HEK293 (cell line): Measurements from ENCODE around the gene PTX4.

Source experiments
- CTCF ChIA-PET: fragments of 350-600 bp; formaldehyde crosslinking; extraction: SDS; loops from one replicate; lab custom pipeline; 2021; ENCODE audit warnings: antibody characterized with exemption; lab: Yijun Ruan, JAX
- POLR2A ChIA-PET: fragments of 300-600 bp; formaldehyde crosslinking; extraction: SDS; loops from one replicate; lab custom pipeline; 2020; ENCODE audit warnings: antibody characterized with exemption, inconsistent platforms; lab: Yijun Ruan, JAX
- H3K27ac ChIP-seq: fragments of 200-500 bp; sonication (Bioruptor generic); 2 replicates; pipeline ENCODE4 v1.5.1; 2014; ENCODE audit warnings: low read depth, low read length, control low read depth, inconsistent platforms; ENCODE audit errors: extremely low read depth
- H3K36me3 ChIP-seq, 2 experiments: fragments of 200-500 bp in 1 of 2; sonication (Bioruptor generic) in 1 of 2; 1 replicate in 1 of 2; 2 replicates in 1 of 2; pipeline ENCODE4 v1.5.1; 2014 to 2017; ENCODE audit warnings: inconsistent platforms in 2 of 2, low read length in 2 of 2; ENCODE audit not compliant: control insufficient read depth in 2 of 2, insufficient read depth in 1 of 2
- H3K4me1 ChIP-seq: fragments of 200-500 bp; sonication (Bioruptor generic); 2 replicates; pipeline ENCODE4 v1.5.1; 2014; ENCODE audit warnings: mild to moderate bottlenecking, low read length, inconsistent platforms; ENCODE audit not compliant: control insufficient read depth, insufficient read depth
- H3K4me3 ChIP-seq: 2 replicates; pipeline ENCODE4 v1.5.1; 2011; ENCODE audit warnings: low read depth, mild to moderate bottlenecking, control low read depth, low read length, moderate library complexity
- H3K9me3 ChIP-seq: fragments of 200-500 bp; sonication (Bioruptor generic); 2 replicates; pipeline ENCODE4 v1.5.1; 2014; ENCODE audit warnings: low read depth, low read length, inconsistent platforms; ENCODE audit not compliant: control insufficient read depth, insufficient read depth
- EGR2 ChIP-seq: fragments of 450-650 bp; formaldehyde crosslinking; IDR thresholded peaks from 2 replicates; pipeline ENCODE4 v1.5.1; 2016; ENCODE audit warnings: low read depth, missing biosample characterization, missing genetic modification characterization
- GLI4 ChIP-seq: fragments of 450-650 bp; formaldehyde crosslinking; IDR thresholded peaks from 2 replicates; pipeline ENCODE4 v1.5.1; 2016; ENCODE audit warnings: missing biosample characterization, missing genetic modification characterization
- GLIS2 ChIP-seq: fragments of 450-650 bp; formaldehyde crosslinking; IDR thresholded peaks from 2 replicates; pipeline ENCODE4 v1.5.1; 2016; ENCODE audit warnings: missing biosample characterization, missing genetic modification characterization
- KLF1 ChIP-seq: fragments of 450-650 bp; formaldehyde crosslinking; IDR thresholded peaks from 2 replicates; pipeline ENCODE4 v1.5.1; 2016; ENCODE audit warnings: missing biosample characterization, missing genetic modification characterization
- KLF9 ChIP-seq: fragments of 450-650 bp; formaldehyde crosslinking; IDR thresholded peaks from 2 replicates; pipeline ENCODE4 v1.5.1; 2016; ENCODE audit warnings: missing biosample characterization, missing genetic modification characterization, low read depth
- PATZ1 ChIP-seq: fragments of 450-650 bp; formaldehyde crosslinking; IDR thresholded peaks from 2 replicates; pipeline ENCODE4 v1.5.1; 2016; ENCODE audit warnings: missing biosample characterization, missing genetic modification characterization
- REST ChIP-seq: fragments of 450-650 bp; formaldehyde crosslinking; IDR thresholded peaks from 2 replicates; pipeline ENCODE4 v1.5.1; 2016; ENCODE audit warnings: missing biosample characterization, missing genetic modification characterization
- ZBTB1 ChIP-seq: fragments of 450-650 bp; formaldehyde crosslinking; IDR thresholded peaks from 2 replicates; pipeline ENCODE4 v1.5.1; 2016; ENCODE audit warnings: missing biosample characterization, missing genetic modification characterization
- ZBTB21 ChIP-seq: fragments of 450-650 bp; formaldehyde crosslinking; IDR thresholded peaks from 2 replicates; pipeline ENCODE4 v1.5.1; 2017; ENCODE audit warnings: missing biosample characterization, missing genetic modification characterization
- ZFHX2 ChIP-seq: fragments of 450-650 bp; formaldehyde crosslinking; conservative IDR thresholded peaks from 2 replicates; pipeline ENCODE4 v1.5.1; 2016; ENCODE audit warnings: missing biosample characterization, missing genetic modification characterization
- ZNF112 ChIP-seq: fragments of 450-650 bp; formaldehyde crosslinking; IDR thresholded peaks from 2 replicates; pipeline ENCODE4 v1.5.0; 2017; ENCODE audit warnings: missing biosample characterization, missing genetic modification characterization
- ZNF155 ChIP-seq: fragments of 450-650 bp; formaldehyde crosslinking; IDR thresholded peaks from 2 replicates; pipeline ENCODE4 v1.5.1; 2016; ENCODE audit warnings: missing biosample characterization, missing genetic modification characterization
- ZNF169 ChIP-seq: fragments of 450-650 bp; formaldehyde crosslinking; IDR thresholded peaks from 2 replicates; pipeline ENCODE4 v1.5.1; 2016; ENCODE audit warnings: missing biosample characterization, missing genetic modification characterization
- ZNF23 ChIP-seq: fragments of 450-650 bp; formaldehyde crosslinking; IDR thresholded peaks from 2 replicates; pipeline ENCODE4 v1.5.1; 2016; ENCODE audit warnings: missing biosample characterization, missing genetic modification characterization, borderline replicate concordance
- ZNF354C ChIP-seq: fragments of 450-650 bp; formaldehyde crosslinking; IDR thresholded peaks from 2 replicates; pipeline ENCODE4 v1.5.1; 2016; ENCODE audit warnings: missing biosample characterization, missing genetic modification characterization, low read depth, borderline replicate concordance
- ZNF366 ChIP-seq: fragments of 450-650 bp; formaldehyde crosslinking; conservative IDR thresholded peaks from 2 replicates; pipeline ENCODE4 v1.5.1; 2016; ENCODE audit warnings: missing biosample characterization, missing genetic modification characterization
- ZNF398 ChIP-seq: fragments of 450-650 bp; formaldehyde crosslinking; IDR thresholded peaks from 2 replicates; pipeline ENCODE4 v1.5.1; 2017; ENCODE audit warnings: missing biosample characterization, missing genetic modification characterization
- ZNF513 ChIP-seq: fragments of 450-650 bp; IDR thresholded peaks from 2 replicates; pipeline ENCODE4 v1.5.1; 2018; ENCODE audit warnings: missing biosample characterization, missing genetic modification characterization
- ZNF530 ChIP-seq: fragments of 450-650 bp; formaldehyde crosslinking; IDR thresholded peaks from 2 replicates; pipeline ENCODE4 v1.5.1; 2016; ENCODE audit warnings: low read depth, missing biosample characterization, missing genetic modification characterization
- ZNF610 ChIP-seq: fragments of 450-650 bp; formaldehyde crosslinking; IDR thresholded peaks from 2 replicates; pipeline ENCODE4 v1.5.1; 2016; ENCODE audit warnings: missing biosample characterization, missing genetic modification characterization, borderline replicate concordance
- ZNF621 ChIP-seq: fragments of 450-650 bp; formaldehyde crosslinking; IDR thresholded peaks from 2 replicates; pipeline ENCODE4 v1.5.1; 2017; ENCODE audit warnings: missing biosample characterization, missing genetic modification characterization
- ZNF791 ChIP-seq: fragments of 450-650 bp; formaldehyde crosslinking; IDR thresholded peaks from 2 replicates; pipeline ENCODE4 v1.5.1; 2016; ENCODE audit warnings: missing biosample characterization, missing genetic modification characterization

PTX4 gene

GRCh38 chr16:1464894-1465566, 23.7 kb downstream of the PTX4 start:
- H3K27ac ChIP-seq: no peak overlapping the region
- H3K4me3 ChIP-seq: no peak overlapping the region
- CTCF ChIA-PET: interaction anchor here (0.7 to 1.3 kb wide), 2 partner anchors 23 to 101 kb away, joined by 3 to 4 read pairs; no protein-coding TSS in a partner anchor
- H3K9me3 ChIP-seq: no peaks in the 10 kb centered on the region
- POLR2A ChIA-PET: no interaction called here
- peaks cover 0 to 27% of the 10 kb centered on the region in 2 experiments; a peak in 1 of 3 replicates for H3K36me3 ChIP-seq
- no peaks in the 10 kb centered on the region for H3K4me1 ChIP-seq
- TF ChIP-seq EGR2 (no peak), GLI4 (tag by site-specific recombination) (no peak), ZNF398 (tag by site-specific recombination) (no peak), ZNF155 (tag by site-specific recombination) (no peak), ZNF169 (tag by site-specific recombination) (no peak), ZFHX2 (tag by site-specific recombination) (no peak), ZNF530 (tag by site-specific recombination) (no peak), REST (tag by site-specific recombination) (no peak), GLIS2 (tag by site-specific recombination) (no peak), ZNF513 (no peak), ZNF366 (no peak), ZNF112 (no peak), KLF9 (tag by site-specific recombination) (no peak), ZNF354C (tag by site-specific recombination) (no peak), ZNF791 (tag by site-specific recombination) (no peak), ZBTB1 (tag by site-specific recombination) (no peak), KLF1 (tag by site-specific recombination) (no peak)

- Histone ChIP-seq H3K36me3 (peaks cover 0 to 30% of the 10 kb centered on the region in 2 experiments; a peak in 1 of 3 replicates), H3K4me1 (no peaks in the 10 kb centered on the region), H3K27ac (no peak overlapping the region), H3K9me3 (no peaks in the 10 kb centered on the region)
- TF ChIP-seq ZNF621 (tag by site-specific recombination): no peak
- no peak for TF ChIP-seq ZNF23 (tag by site-specific recombination)
- TF ChIP-seq ZBTB21 (tag by site-specific recombination): no peak
- TF ChIP-seq ZNF610: no peak
- no peak for TF ChIP-seq PATZ1
- TF ChIP-seq, all 188 proteins: peak for 0
- no peak overlapping the region for H3K4me3 ChIP-seq
- POLR2A ChIA-PET: no interaction called here
- CTCF ChIA-PET: interaction anchor here (1.3 kb wide), 1 partner anchor 100 kb away, joined by 4 read pairs; no protein-coding TSS in a partner anchor
These were observed 24.4 kb downstream of the PTX4 start for GRCh38 chr16:1464196-1464893.
